Muscle of leg (tissue), 11 donors: ENCODE measurements around the gene BTN2A1. TPM values are rescaled to one million over a fixed set of nuclear protein-coding genes. Genes with fewer than 3 reads are reported as not detected.
"Not testable (repeated sequence)": the region's sequence is repeated elsewhere in the genome, so short reads cannot be mapped to it uniquely, and the experiment has no call there.

Source experiments
- DNase-seq: peaks from one replicate; pipeline ENCODE4 v3.0.0; 2013
- H3K27ac ChIP-seq: one replicate; pipeline ENCODE4 v1.5.1; 2013; ENCODE audit warnings: mild to moderate bottlenecking, low read length, control low read depth
- H3K27me3 ChIP-seq: one replicate; pipeline ENCODE4 v1.6.1; 2013; ENCODE audit warnings: low read length; ENCODE audit not compliant: control insufficient read depth, insufficient read depth
- H3K36me3 ChIP-seq: one replicate; pipeline ENCODE4 v1.6.1; 2013; ENCODE audit warnings: low read length; ENCODE audit not compliant: control insufficient read depth, insufficient read depth
- H3K4me1 ChIP-seq: one replicate; pipeline ENCODE4 v1.6.1; 2013; ENCODE audit warnings: low read length; ENCODE audit not compliant: control insufficient read depth, insufficient read depth
- H3K4me3 ChIP-seq: one replicate; pipeline ENCODE4 v1.5.1; 2013; ENCODE audit warnings: low read length, control low read depth
- H3K9me3 ChIP-seq: replicated peaks from 2 replicates; pipeline ENCODE4 v1.6.1; 2013; ENCODE audit warnings: low read depth, low read length; ENCODE audit not compliant: control insufficient read depth
- WGBS: methylation state at CpG from one replicate; pipeline ENCODE4 v1.1.5; 2013; ENCODE audit warnings: missing lambda C conversion rate; ENCODE audit not compliant: insufficient coverage; 5-methylcytosine and 5-hydroxymethylcytosine counted together
- polyA plus RNA-seq, 8 donors: library from polyadenylated mRNA; unstranded; fragments of 120-200 nt; gene quantifications; one replicate each; pipeline versions ENCODE4 v1.2.1 to v1.2.3, GENCODE V29; 2013; ENCODE audit warnings: inconsistent platforms in 1 of 8, low replicate concordance in 1 of 8; ENCODE audit not compliant: insufficient read length in 8 of 8, insufficient read depth in 1 of 8
- total RNA-seq: library from RNA; stranded (reverse); fragments of 120-200 nt; gene quantifications from one replicate; pipeline ENCODE4 v1.2.4, GENCODE V29; 2013

Gene BTN2A1
- total and polyA plus RNA-seq, 9 donors, result 13.8 to 28.1 (median 25.3) TPM

- not testable (repeated sequence) for H3K27me3 ChIP-seq, DNase-seq, H3K36me3 ChIP-seq, H3K27ac ChIP-seq, H3K4me3 ChIP-seq, H3K9me3 ChIP-seq
- peaks cover 17% of the 10 kb centered on the region for H3K4me1 ChIP-seq
- 94% methylated on average over 1 of the region's 2 CpGs for WGBS
These were observed 39.7 kb upstream of the BTN2A1 start for GRCh38 chr6:26418077-26418476.

GRCh38 chr6:26418795-26419194, 39.0 kb upstream of the BTN2A1 start:
- not testable (repeated sequence) for H3K27ac ChIP-seq, H3K4me3 ChIP-seq, H3K36me3 ChIP-seq, H3K27me3 ChIP-seq, H3K9me3 ChIP-seq, DNase-seq
- peaks cover 19% of the 10 kb centered on the region for H3K4me1 ChIP-seq
- WGBS, result 95% methylated on average over 2 of the region's 3 CpGs

GRCh38 chr6:26420688-26421171, 37.0 kb upstream of the BTN2A1 start:
- Histone ChIP-seq H3K27me3 (no peaks in the 10 kb centered on the region), H3K27ac (peak overlapping the region; percentile 96), H3K4me3 (peak overlapping the region; percentile 32), H3K36me3 (peaks cover 11% of the 10 kb centered on the region), H3K9me3 (peaks cover 2% of the 10 kb centered on the region), H3K4me1 (peaks cover 23% of the 10 kb centered on the region)
- 27% methylated on average over 3 of the region's 4 CpGs for WGBS
- DNase-seq, result peak; percentile 56

GRCh38 chr6:26421259-26422144, 36.3 kb upstream of the BTN2A1 start:
- Histone ChIP-seq H3K36me3 (peaks cover 18% of the 10 kb centered on the region), H3K4me3 (peak overlapping the region; percentile 63), H3K4me1 (peaks cover 23% of the 10 kb centered on the region), H3K9me3 (peaks cover 2% of the 10 kb centered on the region), H3K27me3 (no peaks in the 10 kb centered on the region), H3K27ac (peak overlapping the region; percentile 96)
- WGBS, result 0% methylated on average over 13 of the region's 31 CpGs
- DNase-seq, result peak; percentile 98

- Histone ChIP-seq H3K36me3 (peaks cover 24% of the 10 kb centered on the region), H3K4me3 (peak overlapping the region; percentile 63), H3K27ac (no peak overlapping the region), H3K4me1 (peaks cover 23% of the 10 kb centered on the region), H3K9me3 (peaks cover 2% of the 10 kb centered on the region), H3K27me3 (no peaks in the 10 kb centered on the region)
- WGBS, result no CpG with 5 or more reads among the region's 3 CpGs
- DNase-seq, result no peak
These were observed 35.4 kb upstream of the BTN2A1 start for GRCh38 chr6:26422329-26422728.

- H3K27ac ChIP-seq, result no peak overlapping the region
- peaks cover 63% of the 10 kb centered on the region for H3K36me3 ChIP-seq
- WGBS, result 93% methylated on average over 3 of the region's 5 CpGs
- peaks cover 12% of the 10 kb centered on the region for H3K4me1 ChIP-seq
- H3K4me3 ChIP-seq, result no peak overlapping the region
- no peak for DNase-seq
- H3K27me3 ChIP-seq, result no peaks in the 10 kb centered on the region
- no peaks in the 10 kb centered on the region for H3K9me3 ChIP-seq
These were observed 30.9 kb upstream of the BTN2A1 start for GRCh38 chr6:26426691-26427450.

- whole genome bisulfite sequencing, result no CpG with 5 or more reads among the region's 3 CpGs
- no peaks in the 10 kb centered on the region for H3K27me3 ChIP-seq
- peaks cover 9% of the 10 kb centered on the region for H3K4me1 ChIP-seq
- no peak overlapping the region for H3K4me3 ChIP-seq
- peaks cover 63% of the 10 kb centered on the region for H3K36me3 ChIP-seq
- H3K9me3 ChIP-seq, result no peaks in the 10 kb centered on the region
- H3K27ac ChIP-seq, result no peak overlapping the region
- DNase-seq, result no peak
These were observed 30.3 kb upstream of the BTN2A1 start for GRCh38 chr6:26427451-26427809.

- no peak for DNase-seq
- Histone ChIP-seq H3K36me3 (peaks cover 65% of the 10 kb centered on the region), H3K4me3 (no peak overlapping the region), H3K4me1 (peaks cover 4% of the 10 kb centered on the region), H3K27ac (no peak overlapping the region), H3K9me3 (no peaks in the 10 kb centered on the region), H3K27me3 (no peaks in the 10 kb centered on the region)
- WGBS, result no CpG with 5 or more reads among the region's 2 CpGs
These were observed 29.5 kb upstream of the BTN2A1 start for GRCh38 chr6:26428206-26428605.

GRCh38 chr6:26430787-26431186, 27.0 kb upstream of the BTN2A1 start:
- peaks cover 3% of the 10 kb centered on the region for H3K9me3 ChIP-seq
- H3K4me3 ChIP-seq, result no peak overlapping the region
- DNase-seq, result no peak
- H3K4me1 ChIP-seq, result no peaks in the 10 kb centered on the region
- H3K27ac ChIP-seq, result no peak overlapping the region
- 89% methylated on average over 5 of the region's 5 CpGs for WGBS
- H3K36me3 ChIP-seq, result peaks cover 62% of the 10 kb centered on the region
- H3K27me3 ChIP-seq, result no peaks in the 10 kb centered on the region
